ENCODE data around the gene TSBP1. TPM values are rescaled to one million over a fixed set of nuclear protein-coding genes. Genes with fewer than 3 reads are reported as not detected.

Gene TSBP1
- total and polyA plus RNA-seq, 9 of the 15 experiments (the other 6 are each of a cell fraction or from before 2014, with no cell fraction given): not detected

DNA sequence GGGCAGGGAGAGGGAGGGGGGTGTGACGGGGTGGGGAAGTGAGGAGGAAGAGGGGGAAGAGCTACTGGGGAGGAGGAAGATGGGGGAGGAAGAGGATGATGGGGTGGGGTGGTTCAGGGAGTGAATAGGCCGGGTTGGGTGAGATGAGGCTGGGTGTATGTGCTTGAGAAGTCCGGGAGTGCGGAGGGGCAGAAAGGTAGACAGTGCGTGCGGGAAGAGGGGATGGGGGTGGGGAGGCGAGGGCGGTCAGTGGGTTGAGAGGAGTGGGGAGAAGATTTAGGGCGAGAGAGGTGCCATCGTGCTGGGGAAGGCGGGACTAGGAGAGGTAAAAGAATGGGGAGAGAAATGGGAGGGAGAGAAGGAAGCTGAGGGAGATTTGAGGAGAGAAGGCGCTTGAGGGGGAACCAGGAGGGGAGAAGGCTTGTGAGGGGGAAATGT lies 116.9 kb downstream of the TSBP1 start (continued):
- TF ChIP-seq, protein P1, sequence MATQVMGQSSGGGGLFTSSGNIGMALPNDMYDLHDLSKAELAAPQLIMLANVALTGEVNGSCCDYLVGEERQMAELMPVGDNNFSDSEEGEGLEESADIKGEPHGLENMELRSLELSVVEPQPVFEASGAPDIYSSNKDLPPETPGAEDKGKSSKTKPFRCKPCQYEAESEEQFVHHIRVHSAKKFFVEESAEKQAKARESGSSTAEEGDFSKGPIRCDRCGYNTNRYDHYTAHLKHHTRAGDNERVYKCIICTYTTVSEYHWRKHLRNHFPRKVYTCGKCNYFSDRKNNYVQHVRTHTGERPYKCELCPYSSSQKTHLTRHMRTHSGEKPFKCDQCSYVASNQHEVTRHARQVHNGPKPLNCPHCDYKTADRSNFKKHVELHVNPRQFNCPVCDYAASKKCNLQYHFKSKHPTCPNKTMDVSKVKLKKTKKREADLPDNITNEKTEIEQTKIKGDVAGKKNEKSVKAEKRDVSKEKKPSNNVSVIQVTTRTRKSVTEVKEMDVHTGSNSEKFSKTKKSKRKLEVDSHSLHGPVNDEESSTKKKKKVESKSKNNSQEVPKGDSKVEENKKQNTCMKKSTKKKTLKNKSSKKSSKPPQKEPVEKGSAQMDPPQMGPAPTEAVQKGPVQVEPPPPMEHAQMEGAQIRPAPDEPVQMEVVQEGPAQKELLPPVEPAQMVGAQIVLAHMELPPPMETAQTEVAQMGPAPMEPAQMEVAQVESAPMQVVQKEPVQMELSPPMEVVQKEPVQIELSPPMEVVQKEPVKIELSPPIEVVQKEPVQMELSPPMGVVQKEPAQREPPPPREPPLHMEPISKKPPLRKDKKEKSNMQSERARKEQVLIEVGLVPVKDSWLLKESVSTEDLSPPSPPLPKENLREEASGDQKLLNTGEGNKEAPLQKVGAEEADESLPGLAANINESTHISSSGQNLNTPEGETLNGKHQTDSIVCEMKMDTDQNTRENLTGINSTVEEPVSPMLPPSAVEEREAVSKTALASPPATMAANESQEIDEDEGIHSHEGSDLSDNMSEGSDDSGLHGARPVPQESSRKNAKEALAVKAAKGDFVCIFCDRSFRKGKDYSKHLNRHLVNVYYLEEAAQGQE (IDR thresholded peaks at IDR 0.05; ENCODE audit: borderline replicate concordance): no peak
- TF ChIP-seq, protein P1 (CRISPR knock-in tag; IDR thresholded peaks at IDR 0.05; ENCODE audit: low read depth): no peak
- no peak for TF ChIP-seq NR1H2 (CRISPR knock-in tag; IDR thresholded peaks at IDR 0.05)
- TF ChIP-seq RBBP5 (IDR thresholded peaks at IDR 0.05; ENCODE audit: borderline replicate concordance, insufficient read depth, low read length, poor library complexity, severe bottlenecking): no peak

Measured in K562 (cell line).